ENCODE data around the gene LDLRAD4. TPM values are rescaled to one million over a fixed set of nuclear protein-coding genes. Genes with fewer than 3 reads are reported as not detected.

LDLRAD4 gene
- total and polyA plus RNA-seq, 9 of the 15 experiments (the other 6 are each of a cell fraction or from before 2014, with no cell fraction given), result 0.01 TPM; not detected in 8

DNA sequence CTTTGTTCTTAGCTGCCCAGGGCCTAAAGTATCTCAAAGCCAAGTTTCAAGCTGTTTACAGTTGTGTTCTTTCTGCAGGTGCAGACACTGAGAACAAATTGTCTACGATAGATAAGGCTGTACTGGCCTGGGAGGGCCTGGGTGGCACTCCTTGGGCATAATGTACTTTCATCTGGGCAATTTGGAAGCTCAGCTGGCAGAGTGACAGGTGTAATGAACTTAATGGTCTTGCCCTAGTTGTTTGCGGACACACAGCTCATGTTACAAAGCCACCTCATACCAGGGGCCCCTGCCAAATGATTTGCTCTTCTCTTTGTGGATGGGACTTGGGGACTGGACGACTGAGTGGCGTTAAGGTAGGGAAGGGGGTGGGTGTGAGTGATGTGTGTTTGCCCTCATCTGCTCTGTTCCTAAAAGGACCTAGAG, 4.3 kb downstream of the LDLRAD4 start (continued):
- TF ChIP-seq, protein P1, sequence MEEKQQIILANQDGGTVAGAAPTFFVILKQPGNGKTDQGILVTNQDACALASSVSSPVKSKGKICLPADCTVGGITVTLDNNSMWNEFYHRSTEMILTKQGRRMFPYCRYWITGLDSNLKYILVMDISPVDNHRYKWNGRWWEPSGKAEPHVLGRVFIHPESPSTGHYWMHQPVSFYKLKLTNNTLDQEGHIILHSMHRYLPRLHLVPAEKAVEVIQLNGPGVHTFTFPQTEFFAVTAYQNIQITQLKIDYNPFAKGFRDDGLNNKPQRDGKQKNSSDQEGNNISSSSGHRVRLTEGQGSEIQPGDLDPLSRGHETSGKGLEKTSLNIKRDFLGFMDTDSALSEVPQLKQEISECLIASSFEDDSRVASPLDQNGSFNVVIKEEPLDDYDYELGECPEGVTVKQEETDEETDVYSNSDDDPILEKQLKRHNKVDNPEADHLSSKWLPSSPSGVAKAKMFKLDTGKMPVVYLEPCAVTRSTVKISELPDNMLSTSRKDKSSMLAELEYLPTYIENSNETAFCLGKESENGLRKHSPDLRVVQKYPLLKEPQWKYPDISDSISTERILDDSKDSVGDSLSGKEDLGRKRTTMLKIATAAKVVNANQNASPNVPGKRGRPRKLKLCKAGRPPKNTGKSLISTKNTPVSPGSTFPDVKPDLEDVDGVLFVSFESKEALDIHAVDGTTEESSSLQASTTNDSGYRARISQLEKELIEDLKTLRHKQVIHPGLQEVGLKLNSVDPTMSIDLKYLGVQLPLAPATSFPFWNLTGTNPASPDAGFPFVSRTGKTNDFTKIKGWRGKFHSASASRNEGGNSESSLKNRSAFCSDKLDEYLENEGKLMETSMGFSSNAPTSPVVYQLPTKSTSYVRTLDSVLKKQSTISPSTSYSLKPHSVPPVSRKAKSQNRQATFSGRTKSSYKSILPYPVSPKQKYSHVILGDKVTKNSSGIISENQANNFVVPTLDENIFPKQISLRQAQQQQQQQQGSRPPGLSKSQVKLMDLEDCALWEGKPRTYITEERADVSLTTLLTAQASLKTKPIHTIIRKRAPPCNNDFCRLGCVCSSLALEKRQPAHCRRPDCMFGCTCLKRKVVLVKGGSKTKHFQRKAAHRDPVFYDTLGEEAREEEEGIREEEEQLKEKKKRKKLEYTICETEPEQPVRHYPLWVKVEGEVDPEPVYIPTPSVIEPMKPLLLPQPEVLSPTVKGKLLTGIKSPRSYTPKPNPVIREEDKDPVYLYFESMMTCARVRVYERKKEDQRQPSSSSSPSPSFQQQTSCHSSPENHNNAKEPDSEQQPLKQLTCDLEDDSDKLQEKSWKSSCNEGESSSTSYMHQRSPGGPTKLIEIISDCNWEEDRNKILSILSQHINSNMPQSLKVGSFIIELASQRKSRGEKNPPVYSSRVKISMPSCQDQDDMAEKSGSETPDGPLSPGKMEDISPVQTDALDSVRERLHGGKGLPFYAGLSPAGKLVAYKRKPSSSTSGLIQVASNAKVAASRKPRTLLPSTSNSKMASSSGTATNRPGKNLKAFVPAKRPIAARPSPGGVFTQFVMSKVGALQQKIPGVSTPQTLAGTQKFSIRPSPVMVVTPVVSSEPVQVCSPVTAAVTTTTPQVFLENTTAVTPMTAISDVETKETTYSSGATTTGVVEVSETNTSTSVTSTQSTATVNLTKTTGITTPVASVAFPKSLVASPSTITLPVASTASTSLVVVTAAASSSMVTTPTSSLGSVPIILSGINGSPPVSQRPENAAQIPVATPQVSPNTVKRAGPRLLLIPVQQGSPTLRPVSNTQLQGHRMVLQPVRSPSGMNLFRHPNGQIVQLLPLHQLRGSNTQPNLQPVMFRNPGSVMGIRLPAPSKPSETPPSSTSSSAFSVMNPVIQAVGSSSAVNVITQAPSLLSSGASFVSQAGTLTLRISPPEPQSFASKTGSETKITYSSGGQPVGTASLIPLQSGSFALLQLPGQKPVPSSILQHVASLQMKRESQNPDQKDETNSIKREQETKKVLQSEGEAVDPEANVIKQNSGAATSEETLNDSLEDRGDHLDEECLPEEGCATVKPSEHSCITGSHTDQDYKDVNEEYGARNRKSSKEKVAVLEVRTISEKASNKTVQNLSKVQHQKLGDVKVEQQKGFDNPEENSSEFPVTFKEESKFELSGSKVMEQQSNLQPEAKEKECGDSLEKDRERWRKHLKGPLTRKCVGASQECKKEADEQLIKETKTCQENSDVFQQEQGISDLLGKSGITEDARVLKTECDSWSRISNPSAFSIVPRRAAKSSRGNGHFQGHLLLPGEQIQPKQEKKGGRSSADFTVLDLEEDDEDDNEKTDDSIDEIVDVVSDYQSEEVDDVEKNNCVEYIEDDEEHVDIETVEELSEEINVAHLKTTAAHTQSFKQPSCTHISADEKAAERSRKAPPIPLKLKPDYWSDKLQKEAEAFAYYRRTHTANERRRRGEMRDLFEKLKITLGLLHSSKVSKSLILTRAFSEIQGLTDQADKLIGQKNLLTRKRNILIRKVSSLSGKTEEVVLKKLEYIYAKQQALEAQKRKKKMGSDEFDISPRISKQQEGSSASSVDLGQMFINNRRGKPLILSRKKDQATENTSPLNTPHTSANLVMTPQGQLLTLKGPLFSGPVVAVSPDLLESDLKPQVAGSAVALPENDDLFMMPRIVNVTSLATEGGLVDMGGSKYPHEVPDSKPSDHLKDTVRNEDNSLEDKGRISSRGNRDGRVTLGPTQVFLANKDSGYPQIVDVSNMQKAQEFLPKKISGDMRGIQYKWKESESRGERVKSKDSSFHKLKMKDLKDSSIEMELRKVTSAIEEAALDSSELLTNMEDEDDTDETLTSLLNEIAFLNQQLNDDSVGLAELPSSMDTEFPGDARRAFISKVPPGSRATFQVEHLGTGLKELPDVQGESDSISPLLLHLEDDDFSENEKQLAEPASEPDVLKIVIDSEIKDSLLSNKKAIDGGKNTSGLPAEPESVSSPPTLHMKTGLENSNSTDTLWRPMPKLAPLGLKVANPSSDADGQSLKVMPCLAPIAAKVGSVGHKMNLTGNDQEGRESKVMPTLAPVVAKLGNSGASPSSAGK (IDR thresholded peaks at IDR 0.05), result no peak

Data from K562 (cell line).